GM18868 (cell line): ENCODE results near the gene SUPT4H1.
A peak's percentile ranks its signal among the peaks of the same experiment; 100 is the strongest.

Source experiments
- ATAC-seq: cut with Tn5 transposase; IDR thresholded peaks from one replicate; pipeline ENCODE4 v1.9.1; 2021; ENCODE audit warnings: mild to moderate bottlenecking, moderate library complexity; ENCODE audit not compliant: unreplicated experiment

Gene SUPT4H1

GRCh38 chr17:58365185-58365979 lies 13.4 kb upstream of the SUPT4H1 start:
- ATAC-seq: no peak

- ATAC-seq: no peak
These were observed 12.4 kb upstream of the SUPT4H1 start for GRCh38 chr17:58364270-58364942.

- ATAC-seq: no peak
These were observed 11.6 kb upstream of the SUPT4H1 start for GRCh38 chr17:58363457-58364185.

- ATAC-seq: no peak
These were observed 10.5 kb upstream of the SUPT4H1 start for GRCh38 chr17:58362368-58363014.

- ATAC-seq: no peak
These were observed 8.5 kb upstream of the SUPT4H1 start for GRCh38 chr17:58360296-58361063.

- ATAC-seq: no peak
These were observed 6.6 kb upstream of the SUPT4H1 start for GRCh38 chr17:58358408-58359172.

GRCh38 chr17:58357312-58358297 lies 5.6 kb upstream of the SUPT4H1 start:
- ATAC-seq: no peak

- no peak for ATAC-seq
These were observed 4.2 kb upstream of the SUPT4H1 start for GRCh38 chr17:58356231-58356630.

GRCh38 chr17:58354541-58355216 lies 2.7 kb upstream of the SUPT4H1 start:
- no peak for ATAC-seq

- no peak for ATAC-seq
These were observed 1.4 kb upstream of the SUPT4H1 start for GRCh38 chr17:58353389-58353825.

GRCh38 chr17:58352596-58353388 lies 791 bp upstream of the SUPT4H1 start:
- no peak for ATAC-seq

GRCh38 chr17:58351182-58351581 lies 819 bp downstream of the SUPT4H1 start:
- no peak for ATAC-seq

- ATAC-seq: no peak
These were observed 4.0 kb downstream of the SUPT4H1 start for GRCh38 chr17:58348038-58348437.

- ATAC-seq: no peak
These were observed 6.5 kb downstream of the SUPT4H1 start for GRCh38 chr17:58345500-58345899.

GRCh38 chr17:58344791-58345157 lies 7.2 kb downstream of the SUPT4H1 start:
- ATAC-seq: peak; percentile 57

- ATAC-seq: peak; percentile 86
These were observed 7.8 kb downstream of the SUPT4H1 start for GRCh38 chr17:58344047-58344790.
